ENCODE data around the gene JUND. TPM values are rescaled to one million over a fixed set of nuclear protein-coding genes. Genes with fewer than 3 reads are reported as not detected.

The JUND gene
- total RNA-seq, 2 experiments from 2014 or later, result 366 to 394 TPM

DNA sequence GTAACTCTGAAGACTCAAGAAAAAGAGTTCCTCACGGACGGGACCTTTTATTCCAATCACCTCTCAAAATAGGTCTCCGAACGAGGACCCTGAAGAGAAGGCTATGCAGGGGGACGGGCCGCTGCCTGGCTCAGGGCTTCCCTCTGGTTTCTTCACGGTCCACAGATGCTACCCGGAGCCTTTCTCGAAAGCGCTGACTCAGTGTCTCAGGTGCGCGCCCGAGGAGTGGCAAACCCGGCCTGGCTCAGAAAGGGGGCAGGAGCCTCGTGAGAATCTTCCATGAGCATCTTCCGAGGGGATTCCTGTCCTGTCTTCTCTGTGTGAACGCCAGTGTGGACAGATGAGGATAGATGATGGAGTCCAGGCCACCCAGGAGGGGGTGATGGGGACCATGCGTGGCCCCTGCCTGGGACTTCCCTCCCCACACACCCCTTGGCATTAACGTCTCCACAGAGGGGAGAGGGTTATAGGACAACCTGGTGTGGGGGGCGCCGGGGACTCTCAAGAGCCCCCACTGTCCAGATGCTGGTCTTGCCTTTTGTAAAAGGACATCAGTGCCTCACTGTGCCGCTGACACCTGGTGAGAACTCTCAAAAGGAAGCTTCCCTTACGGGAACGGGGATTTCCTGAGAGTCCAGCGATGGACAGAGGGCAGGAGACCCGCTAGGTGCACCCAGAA is 24.9 kb upstream of the JUND start:
- DNase-seq (peak; percentile 45), ATAC-seq (ENCODE audit: low read depth) (no peak)
- peaks cover 38% of the 10 kb centered on the region for H3K36me3 Mint-ChIP-seq
- peak overlapping the region; percentile 90 for H3K4me3 Mint-ChIP-seq
- POLR2A ChIA-PET, result interaction anchor here (0.8 to 17.4 kb wide), 9 partner anchors 11 to 114 kb away, joined by 3 to 1033 read pairs (median 67); partner anchors contain the start of genes IQCN, JUND and LSM4
- peaks cover 34% of the 10 kb centered on the region for H3K4me1 Mint-ChIP-seq
- no peaks in the 10 kb centered on the region for H3K9me3 Mint-ChIP-seq
- H3K27ac Mint-ChIP-seq, result peak overlapping the region; percentile 93
- no peaks in the 10 kb centered on the region for H3K27me3 Mint-ChIP-seq

DNA sequence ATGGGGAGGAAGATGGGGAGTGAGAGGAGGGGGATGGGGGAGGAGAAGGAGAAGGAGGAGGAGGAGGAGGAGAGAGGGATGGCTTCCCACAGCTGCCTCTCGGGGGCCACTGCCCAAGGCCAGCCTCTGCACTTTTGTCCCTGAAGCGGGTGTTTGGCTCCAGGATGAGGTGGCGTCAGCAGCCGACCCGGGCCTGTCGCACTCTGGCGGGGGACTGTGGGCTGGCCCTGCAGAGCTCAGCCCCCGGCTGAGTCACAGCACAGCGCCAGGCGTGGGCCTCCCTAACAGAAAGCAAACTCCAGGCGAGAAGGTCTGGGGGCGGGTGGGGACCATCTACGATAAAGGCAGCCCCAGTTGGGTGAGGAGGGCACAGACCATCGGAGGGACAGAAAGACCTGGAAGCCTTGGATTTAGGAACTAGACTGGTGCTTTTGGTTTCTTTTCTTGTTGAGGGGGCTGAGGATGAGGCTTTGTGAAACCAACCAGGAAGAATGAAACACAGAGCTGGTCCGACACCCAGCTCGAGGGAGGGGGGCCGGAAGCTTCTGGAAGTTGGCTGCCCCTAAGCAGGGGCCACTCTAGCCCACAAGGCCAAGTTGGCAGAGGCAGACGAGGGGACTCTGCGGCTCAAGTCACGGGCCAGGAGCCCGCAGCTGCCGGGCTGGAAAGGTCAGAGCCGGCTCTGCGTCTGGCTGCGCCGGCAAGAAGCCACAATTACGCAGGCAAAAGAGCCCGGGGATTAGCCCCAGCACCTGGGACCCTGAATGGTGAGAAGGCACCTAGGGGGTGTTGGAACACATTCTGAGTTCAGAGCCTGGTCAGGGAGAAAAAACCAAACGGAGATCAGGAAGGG is 23.3 kb upstream of the JUND start:
- H3K9me3 Mint-ChIP-seq, result no peaks in the 10 kb centered on the region
- POLR2A ChIA-PET, result interaction anchor here (0.8 to 10.4 kb wide), 17 partner anchors 8 to 303 kb away, joined by 3 to 846 read pairs (median 4); partner anchors contain the start of genes IQCN, JUND, LSM4 and RAB3A
- H3K4me3 Mint-ChIP-seq, result peak overlapping the region; percentile 90
- DNase-seq (peak; percentile 82), ATAC-seq (ENCODE audit: low read depth) (peak; percentile 75)
- H3K27ac Mint-ChIP-seq, result peak overlapping the region; percentile 93
- H3K27me3 Mint-ChIP-seq, result no peaks in the 10 kb centered on the region
- H3K4me1 Mint-ChIP-seq, result peaks cover 29% of the 10 kb centered on the region
- H3K36me3 Mint-ChIP-seq, result peaks cover 29% of the 10 kb centered on the region

DNA sequence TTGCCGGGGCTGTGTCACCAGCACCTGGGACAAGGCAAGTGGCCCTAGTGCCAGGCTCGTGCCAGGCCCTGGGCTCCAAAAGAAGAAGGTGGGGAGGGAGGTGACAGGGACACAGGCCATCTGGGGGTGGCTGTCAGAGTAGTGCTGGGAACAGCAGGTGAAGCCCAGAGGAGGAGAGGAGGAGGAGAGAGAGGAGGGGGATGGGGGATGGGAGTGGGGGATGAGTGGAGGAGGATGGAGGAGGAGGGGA is 22.7 kb upstream of the JUND start:
- H3K4me3 Mint-ChIP-seq, result peak overlapping the region; percentile 90
- no peaks in the 10 kb centered on the region for H3K27me3 Mint-ChIP-seq
- H3K4me1 Mint-ChIP-seq, result peaks cover 30% of the 10 kb centered on the region
- POLR2A ChIA-PET, result interaction anchor here (1.0 to 10.4 kb wide), 11 partner anchors 8 to 184 kb away, joined by 3 to 846 read pairs (median 9); partner anchors contain the start of genes IQCN, JUND, LSM4 and RAB3A
- no peak for ATAC-seq (ENCODE audit: low read depth)
- H3K27ac Mint-ChIP-seq, result peak overlapping the region; percentile 93
- peaks cover 29% of the 10 kb centered on the region for H3K36me3 Mint-ChIP-seq
- peak; percentile 60 for DNase-seq
- no peaks in the 10 kb centered on the region for H3K9me3 Mint-ChIP-seq

DNA sequence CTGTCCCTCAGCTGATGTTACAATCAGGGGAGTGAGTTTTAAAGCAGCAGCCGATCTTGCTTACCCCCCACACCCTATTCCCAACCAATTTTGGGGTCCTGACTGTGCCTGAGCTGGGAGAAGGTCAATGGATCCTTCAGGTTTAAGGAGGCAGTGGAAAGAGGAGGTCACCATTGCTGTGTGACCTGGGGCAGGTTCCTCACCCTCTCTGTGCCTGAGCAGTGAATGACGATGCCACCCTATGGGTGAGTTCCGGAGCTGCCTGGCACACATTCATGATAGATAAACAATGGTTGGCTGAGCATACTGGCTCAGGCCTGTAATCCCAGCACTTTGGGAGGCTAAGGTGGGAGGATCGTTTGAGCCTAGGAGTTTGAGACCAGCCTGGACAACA is 20.3 kb upstream of the JUND start:
- ATAC-seq (ENCODE audit: low read depth), result no peak
- peaks cover 26% of the 10 kb centered on the region for H3K4me1 Mint-ChIP-seq
- peak overlapping the region; percentile 70 for H3K27ac Mint-ChIP-seq
- peaks cover 25% of the 10 kb centered on the region for H3K36me3 Mint-ChIP-seq
- H3K9me3 Mint-ChIP-seq, result peaks cover 1% of the 10 kb centered on the region
- DNase-seq, result no peak
- no peaks in the 10 kb centered on the region for H3K27me3 Mint-ChIP-seq
- H3K4me3 Mint-ChIP-seq, result peak overlapping the region; percentile 51
- POLR2A ChIA-PET, result interaction anchor here (5.3 to 10.4 kb wide), 3 partner anchors 10 to 21 kb away, joined by 248 to 846 read pairs (median 346); partner anchors contain the start of genes JUND and LSM4

DNA sequence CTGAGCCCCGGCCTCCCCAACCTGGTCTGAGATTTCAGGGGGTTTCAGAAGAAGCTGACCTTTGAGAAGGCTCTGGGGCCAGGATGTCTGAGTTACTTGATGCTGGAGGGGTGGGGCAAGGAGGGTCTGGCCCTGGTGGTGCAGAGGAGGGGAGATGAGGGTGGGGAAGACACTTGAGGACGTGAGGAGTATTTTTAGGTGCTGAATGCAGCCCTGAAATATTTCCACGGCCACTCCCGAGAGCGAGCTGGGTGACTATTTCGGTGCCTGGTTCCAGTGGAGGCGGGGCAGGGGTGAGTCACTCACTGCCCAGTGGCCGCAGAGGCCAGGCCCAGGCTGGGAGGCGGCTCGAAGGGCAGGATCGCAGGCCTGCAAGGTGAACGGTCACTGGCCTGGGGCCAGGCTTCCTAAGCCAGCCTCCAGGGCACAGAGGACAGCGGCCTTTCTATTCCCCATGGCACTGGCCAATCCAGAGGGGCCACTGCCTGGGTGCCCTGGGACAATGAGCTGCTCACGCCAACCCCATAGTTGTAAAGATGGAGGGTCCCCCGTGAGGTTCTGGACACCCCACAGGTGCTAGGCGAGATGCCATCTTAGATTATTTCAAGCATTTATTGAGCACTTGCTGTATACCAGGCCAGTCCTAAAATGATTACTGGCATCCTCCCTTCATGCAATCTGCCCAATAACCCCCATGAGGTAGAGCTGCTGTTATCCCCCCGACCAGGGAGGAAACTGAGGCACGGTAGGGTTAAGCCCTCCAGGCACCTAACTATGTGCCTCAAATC is 19.7 kb upstream of the JUND start:
- no peak for DNase-seq
- Mint-ChIP-seq H3K36me3 (peaks cover 25% of the 10 kb centered on the region), H3K9me3 (peaks cover 1% of the 10 kb centered on the region), H3K4me3 (no peak overlapping the region), H3K27ac (peak overlapping the region; percentile 70), H3K27me3 (no peaks in the 10 kb centered on the region), H3K4me1 (peaks cover 26% of the 10 kb centered on the region)
- POLR2A ChIA-PET, result interaction anchor here (5.3 to 10.4 kb wide), 3 partner anchors 9 to 20 kb away, joined by 248 to 846 read pairs (median 346); partner anchors contain the start of genes JUND and LSM4
- ATAC-seq (ENCODE audit: low read depth), result no peak

DNA sequence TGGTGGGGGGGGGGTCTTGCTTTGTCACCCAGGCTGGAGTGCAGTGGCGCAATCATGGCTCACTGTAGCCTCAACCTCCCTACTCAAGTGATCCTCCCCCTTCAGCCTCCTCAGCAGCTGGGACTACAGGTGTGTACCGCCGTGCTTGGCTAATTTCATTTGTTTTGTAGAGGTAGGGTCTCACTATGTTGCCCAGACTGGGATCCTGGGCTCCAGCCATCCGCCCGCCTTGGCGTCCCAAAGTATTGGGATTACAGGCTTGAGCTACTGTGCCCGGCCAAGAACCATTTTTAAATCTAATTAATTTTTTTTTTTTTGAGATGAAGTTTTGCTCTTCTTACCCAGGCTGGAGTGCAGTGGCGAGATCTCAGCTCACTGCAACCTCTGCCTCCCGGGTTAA is 18.2 kb upstream of the JUND start:
- DNase-seq, result no peak
- Mint-ChIP-seq H3K4me1 (peaks cover 27% of the 10 kb centered on the region), H3K9me3 (peaks cover 1% of the 10 kb centered on the region), H3K4me3 (no peak overlapping the region), H3K36me3 (peaks cover 24% of the 10 kb centered on the region), H3K27ac (no peak overlapping the region), H3K27me3 (no peaks in the 10 kb centered on the region)
- POLR2A ChIA-PET, result interaction anchor here (0.5 to 10.4 kb wide), 2 partner anchors 19 to 115 kb away, joined by 3 to 846 read pairs; partner anchors contain the start of gene JUND
- ATAC-seq (ENCODE audit: low read depth), result no peak

DNA sequence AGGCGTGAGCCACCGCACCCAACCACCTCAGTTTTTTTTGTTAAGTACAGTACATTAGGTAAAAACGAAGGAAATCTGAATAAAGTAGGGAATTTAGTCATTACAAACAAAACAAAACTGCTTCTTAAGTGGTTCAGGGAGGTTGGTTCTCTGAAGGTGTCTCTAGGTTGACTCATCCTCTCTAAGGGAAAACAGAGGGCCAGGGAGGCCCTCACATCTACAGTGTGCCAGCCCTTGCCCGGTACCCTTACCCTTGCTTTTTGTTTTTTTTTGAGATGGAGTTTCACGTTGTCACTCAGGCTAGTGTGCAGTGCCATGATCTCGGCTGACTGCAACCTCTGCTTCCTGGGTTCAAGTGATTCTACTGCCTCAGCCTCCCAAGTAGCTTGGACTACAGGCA is 17.2 kb upstream of the JUND start:
- Mint-ChIP-seq H3K27ac (no peak overlapping the region), H3K4me3 (no peak overlapping the region), H3K4me1 (peaks cover 37% of the 10 kb centered on the region), H3K9me3 (peaks cover 1% of the 10 kb centered on the region), H3K27me3 (no peaks in the 10 kb centered on the region), H3K36me3 (peaks cover 19% of the 10 kb centered on the region)
- POLR2A ChIA-PET, result interaction anchor here (0.7 to 10.4 kb wide), 2 partner anchors 12 to 17 kb away, joined by 5 to 846 read pairs; partner anchors contain the start of gene JUND
- DNase-seq (no peak), ATAC-seq (ENCODE audit: low read depth) (no peak)

DNA sequence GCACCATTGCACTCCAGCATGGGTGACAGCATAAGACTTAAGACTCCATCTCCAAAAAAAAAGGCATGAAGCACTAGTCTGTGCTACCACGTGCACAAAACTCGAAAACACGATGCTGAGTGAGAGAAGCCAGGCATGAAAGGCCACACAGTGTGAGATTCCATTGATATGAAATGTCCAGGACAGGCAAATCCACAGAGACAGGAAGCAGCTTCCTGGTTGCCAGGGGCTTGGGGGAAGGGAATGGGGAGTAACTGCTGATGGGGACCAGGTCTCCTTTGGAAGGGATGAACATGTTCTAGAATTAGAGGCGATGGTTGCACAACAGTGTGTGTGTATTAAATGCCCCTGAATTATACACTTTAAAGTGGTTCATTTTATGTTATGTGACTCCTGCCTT is 15.9 kb upstream of the JUND start:
- Mint-ChIP-seq H3K9me3 (peaks cover 1% of the 10 kb centered on the region), H3K4me3 (no peak overlapping the region), H3K4me1 (peaks cover 41% of the 10 kb centered on the region), H3K27ac (no peak overlapping the region), H3K27me3 (no peaks in the 10 kb centered on the region), H3K36me3 (peaks cover 19% of the 10 kb centered on the region)
- ATAC-seq (ENCODE audit: low read depth), result no peak
- POLR2A ChIA-PET, result interaction anchor here (10.4 kb wide), 1 partner anchor 16 kb away, joined by 846 read pairs; the partner anchor contains the start of gene JUND
- no peak for DNase-seq

DNA sequence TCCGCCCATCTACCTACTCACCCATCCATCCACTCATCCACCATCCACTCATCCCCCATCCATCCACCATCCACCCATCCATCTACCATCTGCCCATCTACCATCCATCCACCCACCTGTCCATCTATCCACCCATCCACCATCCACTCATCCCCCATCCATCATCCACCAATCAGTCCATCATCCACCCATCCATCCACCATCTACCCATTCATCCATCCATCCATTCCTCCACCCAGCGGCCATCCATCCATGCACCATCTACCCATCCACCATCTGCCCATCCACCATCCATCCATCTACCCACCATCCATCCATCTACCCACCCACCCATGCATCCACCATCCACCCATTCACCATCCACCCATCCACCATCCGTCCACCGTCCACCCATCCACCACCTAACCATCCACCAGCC is 13.6 kb upstream of the JUND start:
- Mint-ChIP-seq H3K36me3 (peaks cover 21% of the 10 kb centered on the region), H3K9me3 (peaks cover 1% of the 10 kb centered on the region), H3K4me1 (peaks cover 49% of the 10 kb centered on the region), H3K27ac (peak overlapping the region; percentile 85), H3K27me3 (no peaks in the 10 kb centered on the region), H3K4me3 (no peak overlapping the region)
- ATAC-seq (ENCODE audit: low read depth) (no peak), DNase-seq (peak; percentile 33)
- POLR2A ChIA-PET, result interaction anchor here (6.6 to 7.3 kb wide), 2 partner anchors 10 to 15 kb away, joined by 346 to 718 read pairs; partner anchors contain the start of gene JUND

DNA sequence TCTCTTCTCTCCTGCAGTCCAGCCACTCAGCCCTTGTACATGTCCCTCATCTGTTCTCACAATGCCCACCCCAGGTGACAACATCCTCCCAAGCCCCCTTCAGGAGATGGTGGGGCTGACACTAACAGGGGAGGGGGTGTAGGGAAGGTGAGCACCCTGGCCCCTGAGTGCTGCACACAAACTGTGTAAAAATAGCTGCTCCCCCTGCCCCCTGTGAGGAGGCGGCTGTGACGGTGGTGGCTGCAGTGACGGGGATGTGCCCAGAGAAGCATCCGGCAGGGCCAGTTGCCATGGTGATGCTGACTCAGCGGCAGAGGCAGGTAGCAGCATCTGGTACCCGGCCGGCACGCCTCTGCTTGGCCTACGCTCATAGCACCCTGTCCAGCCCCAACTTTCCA is 13.0 kb upstream of the JUND start:
- Mint-ChIP-seq H3K4me3 (peak overlapping the region; percentile 43), H3K27ac (peak overlapping the region; percentile 91), H3K36me3 (peaks cover 21% of the 10 kb centered on the region), H3K4me1 (peaks cover 55% of the 10 kb centered on the region), H3K27me3 (no peaks in the 10 kb centered on the region), H3K9me3 (peaks cover 1% of the 10 kb centered on the region)
- peak; percentile 32 for ATAC-seq (ENCODE audit: low read depth)
- DNase-seq, result peak; percentile 81
- POLR2A ChIA-PET, result interaction anchor here (1.1 to 7.3 kb wide), 3 partner anchors 11 to 33 kb away, joined by 4 to 718 read pairs (median 346); partner anchors contain the start of gene JUND

DNA sequence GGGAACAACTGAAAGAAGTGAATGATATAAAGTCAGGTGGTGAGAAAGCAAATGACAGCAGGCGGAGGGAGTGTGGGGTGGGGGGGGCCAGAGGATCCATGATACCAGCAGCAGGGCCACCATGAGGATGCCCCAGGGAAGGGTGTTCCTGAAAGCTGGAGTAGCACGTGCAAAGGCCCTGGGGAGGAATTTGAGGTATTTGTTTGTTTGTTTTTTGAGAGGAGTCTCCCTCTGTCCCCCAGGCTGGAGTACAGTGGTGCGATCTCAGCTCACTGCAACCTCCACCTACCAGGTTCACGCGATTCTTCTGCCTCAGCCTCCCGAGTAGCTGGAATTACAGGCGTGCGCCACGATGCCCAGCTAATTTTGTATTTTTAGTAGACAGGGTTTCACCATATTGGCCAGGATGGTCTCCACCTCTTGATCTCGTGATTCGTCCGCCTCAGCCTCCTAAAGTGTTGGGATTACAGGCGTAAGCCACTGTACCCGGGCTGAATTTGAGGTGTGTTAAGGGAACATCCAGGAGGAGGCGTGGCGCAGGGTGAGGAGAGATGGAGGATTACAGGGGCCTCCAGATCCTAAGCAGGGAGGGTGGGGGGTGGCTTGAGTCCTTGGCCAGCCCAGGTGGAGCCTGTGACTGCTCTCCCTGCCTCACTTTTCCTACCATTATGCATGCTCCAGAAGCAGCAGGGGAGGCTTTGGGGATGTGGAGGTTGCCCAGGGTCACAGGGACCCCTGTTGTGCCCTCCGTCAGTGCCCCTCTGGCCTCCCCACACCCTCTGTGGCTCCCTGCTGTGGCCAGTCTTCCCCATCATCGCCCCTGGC is 12.4 kb upstream of the JUND start:
- peaks cover 1% of the 10 kb centered on the region for H3K9me3 Mint-ChIP-seq
- DNase-seq, result no peak
- peaks cover 54% of the 10 kb centered on the region for H3K4me1 Mint-ChIP-seq
- H3K27ac Mint-ChIP-seq, result peak overlapping the region; percentile 91
- peaks cover 21% of the 10 kb centered on the region for H3K36me3 Mint-ChIP-seq
- peak overlapping the region; percentile 94 for H3K4me3 Mint-ChIP-seq
- no peaks in the 10 kb centered on the region for H3K27me3 Mint-ChIP-seq
- no peak for ATAC-seq (ENCODE audit: low read depth)
- POLR2A ChIA-PET, result interaction anchor here (0.8 to 7.3 kb wide), 6 partner anchors 9 to 34 kb away, joined by 3 to 718 read pairs (median 74); partner anchors contain the start of genes JUND and LSM4

All from activated naive CD8-positive, alpha-beta T cell treated with anti-CD3 and anti-CD28 coated beads, Interleukin-2, amount 10 ng/mL, durations not matched to agents 7 days and 5 days (primary cell).